ENCODE data around the gene FBP1. TPM values are rescaled to one million over a fixed set of nuclear protein-coding genes. Genes with fewer than 3 reads are reported as not detected.
"Not testable (repeated sequence)": the region's sequence is repeated elsewhere in the genome, so short reads cannot be mapped to it uniquely, and the experiment has no call there.

Gene FBP1
- total RNA-seq, 1 donor from 2014 or later = not detected

DNA sequence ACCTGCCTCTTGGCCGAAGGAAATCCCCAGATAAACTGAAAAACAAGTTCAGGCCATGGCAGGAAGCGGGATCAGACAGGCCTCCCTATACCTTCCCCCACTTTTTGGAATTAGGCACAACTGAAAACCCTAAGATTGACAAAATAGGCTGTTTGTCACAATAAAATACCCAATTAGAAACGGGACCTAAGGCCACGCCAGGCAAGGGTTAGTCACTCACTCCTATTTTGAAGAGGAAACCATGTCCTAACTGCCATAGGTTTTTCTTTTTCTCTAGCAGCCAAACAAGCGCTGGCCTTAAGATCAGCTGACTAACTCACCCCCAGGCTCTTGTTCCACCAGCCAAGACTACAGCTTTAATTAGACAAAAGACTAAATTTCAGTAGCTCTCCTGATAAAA, 57.6 kb downstream of the FBP1 start:
- intact Hi-C loops (cut with micrococcal nuclease) = no loop called here

DNA sequence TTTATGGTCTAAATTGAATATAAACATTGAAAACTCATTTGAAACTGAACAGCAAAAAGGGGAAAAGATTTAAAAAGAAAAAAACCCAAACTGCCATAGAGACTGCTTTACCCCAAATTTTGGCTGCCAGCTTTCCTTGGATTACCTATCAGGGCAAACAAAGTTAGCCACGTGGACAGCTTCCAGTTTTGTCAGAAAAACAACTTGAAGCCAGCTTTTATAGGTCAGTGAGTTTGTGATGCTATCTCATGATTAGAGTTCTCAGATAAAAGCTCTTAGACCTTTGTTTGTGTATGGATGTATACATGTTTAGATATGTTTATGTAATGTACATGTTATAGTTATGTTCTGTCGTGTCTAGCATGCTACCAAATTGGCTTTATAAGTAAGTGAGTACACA, 61.7 kb downstream of the FBP1 start:
- intact Hi-C loops (cut with micrococcal nuclease) = no loop called here

DNA sequence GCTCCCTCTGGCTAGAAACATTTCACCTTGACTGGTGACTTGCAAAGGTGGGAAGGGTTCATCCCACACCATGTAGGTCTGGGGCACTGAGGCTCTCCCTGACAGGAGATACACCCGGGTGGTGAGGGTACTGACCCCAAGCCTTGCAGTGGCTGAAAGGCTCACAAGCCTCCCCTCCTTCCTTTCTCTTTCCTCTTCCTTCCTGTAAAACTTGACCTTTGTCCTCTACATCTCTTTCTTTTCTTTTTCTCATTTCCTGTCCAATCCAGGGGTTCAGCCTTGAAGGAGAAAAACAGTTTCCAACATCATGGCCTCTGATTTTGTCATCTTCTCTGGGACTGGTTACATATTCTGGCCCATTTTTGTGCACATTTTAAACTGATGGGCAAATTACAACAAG, 62.3 kb downstream of the FBP1 start:
- intact Hi-C loops (cut with micrococcal nuclease) = no loop called here

DNA sequence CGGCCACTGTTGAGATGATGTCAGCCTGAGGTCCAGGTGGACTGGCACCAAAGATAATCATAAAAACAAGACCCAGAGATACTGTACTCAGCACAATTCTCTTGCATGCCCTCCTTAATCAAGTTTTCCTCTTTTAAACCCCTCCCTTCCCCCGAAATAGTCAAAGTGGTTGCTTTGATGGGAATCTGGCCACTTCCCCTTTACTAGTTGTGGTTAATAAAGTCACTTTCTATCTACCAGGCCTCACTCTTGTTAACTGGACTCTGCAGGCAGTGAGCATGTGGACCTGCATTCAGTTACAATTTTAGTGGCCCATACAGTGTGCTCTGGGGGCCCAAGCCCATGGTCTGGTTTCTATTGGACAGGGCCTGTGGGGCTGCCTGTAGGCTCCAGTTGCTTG, 63.2 kb downstream of the FBP1 start:
- intact Hi-C loops (cut with micrococcal nuclease) = no loop called here

DNA sequence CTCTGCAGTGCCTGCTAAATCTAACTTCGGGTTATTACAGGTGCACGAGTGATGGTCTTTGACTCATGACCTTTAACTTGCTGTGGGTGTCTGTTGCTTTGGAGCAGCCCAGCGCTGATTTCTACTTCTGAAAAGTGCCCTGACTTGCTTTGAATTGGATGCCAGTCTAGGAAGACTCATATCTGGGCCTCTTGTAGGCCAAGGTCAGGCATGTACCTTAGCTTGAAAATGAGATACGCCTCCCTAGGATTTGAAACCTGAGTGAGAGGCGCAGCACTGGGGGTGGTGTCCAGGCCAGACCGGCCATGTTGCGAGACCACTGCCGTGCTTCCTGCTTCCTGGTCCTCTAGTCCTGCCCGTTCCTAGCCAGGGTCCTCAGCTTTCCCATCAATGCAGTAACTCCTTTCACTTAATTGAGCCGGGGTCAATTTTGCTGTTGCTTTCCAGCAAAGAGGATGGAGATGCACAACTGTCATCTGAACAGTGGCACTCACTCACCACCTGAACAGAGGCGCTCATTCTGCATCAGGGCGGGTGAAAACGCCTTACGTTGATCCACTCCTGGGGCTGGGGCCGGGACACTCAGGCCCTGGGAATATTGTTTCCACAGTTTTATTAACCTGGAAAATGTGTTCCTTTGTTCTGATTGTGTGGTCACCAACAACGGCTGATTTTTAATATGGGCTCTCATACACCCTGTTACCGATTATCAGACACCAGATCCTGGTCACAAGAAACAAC, 70.2 kb downstream of the FBP1 start:
- intact Hi-C loops (cut with micrococcal nuclease) = no loop called here

DNA sequence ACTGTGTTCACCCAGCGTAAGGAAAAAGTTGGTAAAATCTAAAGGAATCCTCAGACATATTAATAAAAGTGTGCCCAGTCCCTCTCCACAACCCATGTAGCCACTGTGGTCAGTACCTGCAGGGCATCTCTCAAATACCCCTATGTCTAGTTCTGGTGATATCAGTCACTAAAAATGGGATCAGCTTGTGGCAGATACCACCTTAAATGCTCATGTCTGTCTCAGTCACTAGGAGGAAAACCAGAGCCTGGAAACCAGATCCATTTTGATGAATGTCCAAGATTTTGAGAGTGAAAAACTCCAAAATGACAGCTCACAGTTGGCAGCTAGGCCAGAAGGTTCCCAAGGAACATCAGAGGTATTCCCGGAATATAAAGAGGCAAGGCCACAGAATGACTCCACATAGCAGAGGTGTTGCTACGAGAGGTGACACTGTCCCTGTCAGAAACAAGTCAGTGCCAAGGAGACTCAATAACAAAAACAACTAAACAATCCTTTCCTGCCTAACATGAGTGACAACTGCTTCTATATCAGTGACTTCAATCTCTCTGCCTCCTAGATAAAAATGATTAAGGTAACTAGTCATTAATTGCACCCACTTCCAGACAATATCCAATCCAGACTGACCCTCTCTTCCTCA, 70.9 kb downstream of the FBP1 start:
- intact Hi-C loops (cut with micrococcal nuclease) = no loop called here

DNA sequence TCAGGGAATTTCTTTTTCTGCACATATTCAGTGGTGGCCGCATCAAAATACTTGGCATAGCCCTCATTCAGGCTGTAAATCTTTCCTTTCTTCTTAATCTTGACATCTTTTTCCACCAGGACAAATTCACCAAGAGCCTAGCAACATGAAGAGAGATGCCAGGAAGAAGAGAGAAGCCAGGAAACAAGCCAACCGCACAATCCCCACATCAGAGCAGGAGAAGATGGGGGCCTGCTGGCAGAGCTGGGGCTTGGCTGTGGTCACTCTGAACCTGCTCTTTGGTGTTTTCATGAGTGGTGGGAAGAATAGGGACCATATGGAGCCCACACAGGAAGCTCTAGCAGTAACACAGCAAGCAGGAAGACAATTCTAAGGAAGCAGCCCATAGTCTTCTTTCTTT, 72.0 kb downstream of the FBP1 start:
- intact Hi-C loops (cut with micrococcal nuclease) = no loop called here

DNA sequence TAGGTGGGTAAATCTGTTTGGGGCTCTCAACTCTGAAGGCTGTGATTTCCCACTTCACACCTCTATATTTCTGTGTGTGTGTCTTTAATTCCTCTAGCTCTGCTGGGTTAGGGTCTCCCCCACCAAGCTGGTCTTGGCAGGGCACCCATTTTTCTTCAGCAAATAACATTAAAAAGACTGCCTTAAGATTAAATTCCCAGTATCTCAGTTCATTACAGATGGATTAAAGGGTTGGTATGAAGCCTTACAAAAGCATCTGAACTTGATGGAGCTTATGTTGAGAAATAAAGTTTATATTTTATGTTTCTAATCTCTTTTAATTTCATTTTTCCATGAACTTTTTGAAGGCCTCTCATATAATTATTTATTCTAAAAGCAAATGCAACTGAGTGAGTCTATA, 72.8 kb downstream of the FBP1 start:
- intact Hi-C loops (cut with micrococcal nuclease) = no loop called here

DNA sequence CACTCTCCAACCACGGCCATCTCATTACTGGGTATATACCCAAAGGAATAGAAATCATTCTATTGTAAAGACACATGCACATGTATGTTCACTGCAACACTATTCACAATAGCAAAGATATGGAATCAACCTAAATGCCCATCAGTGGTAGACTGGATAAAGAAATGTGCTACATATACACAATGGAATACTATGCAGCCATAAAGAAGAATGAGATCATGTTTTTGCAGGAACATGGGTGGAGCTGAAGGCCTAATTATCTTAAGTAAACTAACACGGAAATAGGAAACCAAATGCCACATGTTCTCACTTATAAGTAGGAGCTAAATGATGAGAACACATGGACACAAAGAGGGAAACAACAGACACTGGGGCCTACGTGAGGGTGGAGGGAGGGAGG, 75.0 kb downstream of the FBP1 start:
- intact Hi-C loops (cut with micrococcal nuclease) = not testable (repeated sequence)

DNA sequence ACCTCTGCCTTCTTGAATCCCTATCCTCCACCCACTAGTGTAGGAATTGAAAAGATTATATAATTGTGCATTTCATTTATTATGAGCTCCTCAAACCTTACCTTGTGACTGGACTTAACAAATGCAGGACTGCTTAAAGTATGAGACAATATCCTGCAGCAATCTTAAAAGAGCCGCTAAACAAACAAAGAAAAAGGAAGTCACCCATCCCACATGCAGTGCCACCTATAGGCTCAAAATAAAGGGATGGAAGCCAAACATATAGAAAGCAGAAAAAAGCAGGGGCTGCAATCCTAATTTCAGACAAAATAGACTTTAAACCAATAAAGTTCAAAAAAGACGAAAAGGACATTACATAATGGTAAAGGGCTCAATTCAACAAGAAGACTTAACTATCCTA, 75.8 kb downstream of the FBP1 start:
- intact Hi-C loops (cut with micrococcal nuclease) = no loop called here

DNA sequence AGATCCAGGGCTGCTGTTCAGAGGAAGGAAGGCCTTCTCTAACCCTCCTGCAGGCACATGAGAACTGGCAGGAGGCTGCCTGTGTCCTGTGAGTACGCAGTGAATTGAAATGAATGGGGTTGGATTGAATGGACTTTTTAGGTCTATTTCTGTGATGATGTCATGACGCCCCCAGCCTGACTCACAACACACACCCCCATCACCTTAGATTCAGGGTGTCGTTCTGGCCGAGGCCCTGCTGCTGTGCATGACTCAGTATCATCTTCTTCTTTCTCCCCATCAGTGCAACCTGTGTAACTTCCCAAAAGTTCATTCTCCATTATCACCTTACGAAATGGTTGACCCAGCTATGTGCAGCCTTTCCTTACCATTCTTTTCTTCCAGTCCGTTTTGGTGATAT, 79.1 kb downstream of the FBP1 start:
- intact Hi-C loops (cut with micrococcal nuclease) = no loop called here

DNA sequence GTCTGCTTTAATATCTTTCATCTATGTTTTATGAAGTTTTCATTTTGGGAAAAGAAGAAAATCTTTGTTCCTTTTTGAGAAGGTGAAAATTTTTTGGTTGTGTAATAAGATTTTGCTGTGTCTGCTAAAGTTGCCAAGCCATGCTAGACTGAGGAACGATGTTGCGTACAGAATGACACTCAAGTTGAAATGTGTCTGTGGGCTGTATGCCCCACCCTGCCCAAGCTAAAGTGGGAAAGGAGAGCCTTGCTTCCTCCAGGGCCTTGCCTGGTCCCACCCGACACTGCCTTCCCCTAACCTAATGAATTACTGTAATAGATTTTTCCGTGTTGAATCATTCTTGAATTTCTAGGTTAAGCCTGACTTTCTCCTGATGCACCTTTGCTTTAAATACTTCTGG, 81.9 kb downstream of the FBP1 start:
- intact Hi-C loops (cut with micrococcal nuclease) = no loop called here

DNA sequence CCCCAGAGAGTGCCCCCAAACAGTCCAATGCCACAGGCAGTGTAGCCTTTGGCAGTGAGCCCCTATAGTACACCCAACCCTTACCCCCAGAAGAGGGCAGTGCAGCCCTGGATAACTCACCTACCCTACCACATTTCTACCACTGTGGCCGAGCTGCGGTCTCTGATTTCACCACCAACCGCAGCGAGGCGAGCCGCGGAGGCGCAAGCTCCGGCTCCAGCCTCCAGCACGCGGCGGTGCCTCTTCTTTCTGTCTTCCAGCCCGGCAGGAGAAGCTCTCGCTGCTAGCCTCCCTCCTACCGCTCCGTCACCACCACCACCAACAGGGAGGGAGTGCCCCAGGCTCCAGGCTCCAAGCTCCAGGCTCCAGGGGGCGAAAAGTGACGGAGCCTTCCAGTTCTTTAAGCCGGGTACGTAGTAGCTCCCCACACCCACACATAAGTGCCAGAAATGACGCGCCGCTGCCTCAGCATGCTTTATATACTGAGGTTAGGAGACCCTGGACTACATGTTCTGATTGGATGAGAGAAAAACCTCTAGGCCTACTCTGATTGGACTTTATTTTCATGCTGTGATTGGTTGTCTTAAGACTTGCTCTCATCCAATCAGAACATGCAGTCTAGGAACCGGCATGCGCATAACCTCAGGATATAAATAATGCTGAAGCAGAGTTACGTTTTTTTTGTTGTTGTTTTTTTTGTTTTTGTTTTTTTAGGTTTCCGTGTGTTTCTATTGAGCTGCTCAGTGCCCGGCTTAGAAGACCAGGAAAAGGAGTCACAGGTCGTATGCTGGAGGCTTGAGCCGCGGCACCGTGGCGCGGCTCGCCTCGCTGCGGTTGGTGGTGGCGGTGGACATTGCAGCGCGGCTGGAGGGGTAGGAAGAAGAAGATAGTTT, 84.6 kb downstream of the FBP1 start, which contains the start of gene PCAT7:
Gene PCAT7 (plus strand): TSS at position 645 of the 893 bp plus-strand sequence.
- intact Hi-C loops (cut with micrococcal nuclease) = no loop called here

DNA sequence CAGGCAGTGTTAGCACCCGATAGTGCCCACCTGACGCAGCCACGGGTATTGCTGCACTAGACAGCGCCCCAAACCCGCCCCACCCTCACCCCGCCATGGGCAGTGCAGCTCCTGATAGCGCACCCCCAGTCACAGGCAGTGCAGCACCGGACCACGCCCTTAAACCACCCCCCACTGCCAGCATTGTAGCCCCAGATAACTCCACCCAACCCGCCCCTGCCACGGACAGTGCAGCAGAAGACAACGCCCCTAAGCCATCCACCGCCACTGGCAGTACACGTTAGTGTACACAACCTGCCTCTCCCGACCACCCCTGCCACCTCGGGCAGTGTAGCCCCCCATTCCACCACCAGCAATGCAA, 85.3 kb downstream of the FBP1 start:
- intact Hi-C loops (cut with micrococcal nuclease) = no loop called here

Other genes starting within 250 kb of the FBP1 start
- gene PCAT7, start 84.4 kb downstream of the FBP1 start, total RNA-seq = not detected in 2 replicates
- not detected in 2 replicates for gene FBP2, start 45.7 kb downstream of the FBP1 start, total RNA-seq
- gene AOPEP, start 87.2 kb upstream of the FBP1 start, total RNA-seq = 14.1 and 14.7 TPM in 2 replicates

Measured in T-helper 2 cell treated with Interferon-gamma antibody and Interleukin-4, amounts not matched to agents 100 ng/mL and 5 ng/mL, for 36 hours (primary cell).